ENCODE results near the gene BICRAL. TPM values are rescaled to one million over a fixed set of nuclear protein-coding genes. Genes with fewer than 3 reads are reported as not detected.

Gene BICRAL
- total and polyA plus RNA-seq, 4 donors = 1.7 to 6.8 (median 3.9) TPM

DNA sequence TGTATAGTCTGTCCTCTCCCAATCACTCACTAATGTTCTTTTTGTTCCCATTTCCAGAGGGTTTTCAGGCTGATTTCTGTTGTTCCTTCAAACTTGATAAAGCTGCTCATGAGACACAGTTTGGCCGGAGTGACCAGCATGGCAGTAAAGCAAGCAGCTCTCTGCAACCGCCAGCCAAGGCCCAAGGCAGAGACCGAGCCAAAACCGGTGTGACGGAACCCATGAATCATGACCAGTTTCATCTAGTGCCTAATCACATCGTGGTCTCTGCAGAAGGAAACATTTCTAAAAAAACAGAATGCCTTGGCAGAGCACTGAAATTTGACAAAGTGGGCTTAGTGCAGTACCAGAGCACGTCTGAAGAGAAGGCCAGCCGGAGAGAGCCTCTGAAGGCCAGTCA lies 82.8 kb downstream of the BICRAL start:
- no peaks in the 10 kb centered on the region for H3K9me3 ChIP-seq (ENCODE audit: control insufficient read depth in 4 of 4, low read length in 3 of 4)
- no peaks in the 10 kb centered on the region for H3K27me3 ChIP-seq (ENCODE audit: control insufficient read depth in 4 of 4, insufficient read depth in 4 of 4, low read length in 3 of 4)
- H3K4me3 ChIP-seq (ENCODE audit: low read depth in 1 of 3, low read length in 3 of 3) = no peak overlapping the region
- no peak overlapping the region for H3K9ac ChIP-seq (ENCODE audit: low read depth in 1 of 2, low read length in 2 of 2)
- peaks cover 7 to 54% (median 43%) of the 10 kb centered on the region in 4 donors for H3K36me3 ChIP-seq (ENCODE audit: control insufficient read depth in 4 of 4, insufficient read depth in 3 of 4, low read depth in 1 of 4, low read length in 3 of 4)
- H3K27ac ChIP-seq (ENCODE audit: low read depth in 1 of 2, low read length in 2 of 2) = no peak overlapping the region
- DNase-seq (ENCODE audit: low spot score) = no peak
- no peak for TF ChIP-seq RXRA (IDR thresholded peaks at IDR 0.05)
- TF ChIP-seq TAF1 (conservative IDR thresholded peaks at IDR 0.05) = no peak
- no peaks in the 10 kb centered on the region for H3K4me1 ChIP-seq (ENCODE audit: control insufficient read depth in 4 of 4, insufficient read depth in 4 of 4, low read length in 3 of 4)
- 94% methylated on average over 8 of the region's 8 CpGs for WGBS

DNA sequence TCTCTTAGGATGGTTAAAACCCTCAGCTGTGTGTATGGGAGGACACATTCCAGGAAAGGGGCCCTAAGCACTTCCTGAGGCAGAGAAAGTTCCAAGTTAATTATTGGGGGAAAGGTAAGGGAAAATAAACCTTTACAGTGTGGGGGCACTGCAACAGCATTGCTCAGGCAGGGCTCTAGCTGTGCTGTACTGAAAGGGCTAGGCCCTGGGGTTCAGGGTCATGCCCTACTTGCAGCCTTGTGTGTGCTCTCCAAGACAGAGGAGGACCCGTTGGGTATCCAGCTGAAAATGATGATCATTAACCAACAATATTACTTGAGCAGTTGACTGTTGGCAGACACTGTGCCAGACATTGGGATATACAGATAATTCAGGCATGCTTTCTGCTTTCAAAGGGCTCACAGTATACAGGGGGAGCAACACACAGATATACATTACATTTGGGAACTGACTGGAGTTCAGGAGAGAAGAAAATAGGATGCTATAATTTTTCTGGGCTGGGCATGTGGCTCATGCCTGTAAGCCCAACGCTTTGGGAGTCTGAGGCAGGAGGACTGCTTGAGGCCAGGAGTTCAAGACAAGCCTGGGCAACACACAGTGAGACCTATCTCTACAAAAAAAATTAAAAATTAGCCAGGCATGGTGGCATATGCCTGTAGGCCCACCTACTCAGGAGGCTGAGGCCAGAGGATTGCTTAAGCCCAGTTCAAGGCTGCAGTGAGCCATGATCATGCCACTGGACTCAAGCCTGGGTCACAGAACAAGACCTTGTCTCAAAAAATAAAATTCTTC lies 88.5 kb downstream of the BICRAL start:
- H3K4me3 ChIP-seq (ENCODE audit: low read depth in 1 of 3, low read length in 3 of 3) = no peak overlapping the region
- 68% methylated on average over 2 of the region's 2 CpGs for WGBS
- no peak overlapping the region for H3K27ac ChIP-seq (ENCODE audit: low read depth in 1 of 2, low read length in 2 of 2)
- TF ChIP-seq RAD21 (IDR thresholded peaks at IDR 0.05) = no peak
- no peak for TF ChIP-seq FOXA1 (IDR thresholded peaks at IDR 0.05)
- TF ChIP-seq TAF1 (conservative IDR thresholded peaks at IDR 0.05) = no peak
- no peaks in the 10 kb centered on the region for H3K27me3 ChIP-seq (ENCODE audit: control insufficient read depth in 4 of 4, insufficient read depth in 4 of 4, low read length in 3 of 4)
- H3K9me3 ChIP-seq (ENCODE audit: control insufficient read depth in 4 of 4, low read length in 3 of 4) = no peaks in the 10 kb centered on the region
- peaks cover 0 to 28% (median 11%) of the 10 kb centered on the region in 4 donors for H3K36me3 ChIP-seq (ENCODE audit: control insufficient read depth in 4 of 4, insufficient read depth in 3 of 4, low read depth in 1 of 4, low read length in 3 of 4)
- DNase-seq (ENCODE audit: low spot score) = no peak
- H3K9ac ChIP-seq (ENCODE audit: low read depth in 1 of 2, low read length in 2 of 2) = no peak overlapping the region
- no peaks in the 10 kb centered on the region for H3K4me1 ChIP-seq (ENCODE audit: control insufficient read depth in 4 of 4, insufficient read depth in 4 of 4, low read length in 3 of 4)

DNA sequence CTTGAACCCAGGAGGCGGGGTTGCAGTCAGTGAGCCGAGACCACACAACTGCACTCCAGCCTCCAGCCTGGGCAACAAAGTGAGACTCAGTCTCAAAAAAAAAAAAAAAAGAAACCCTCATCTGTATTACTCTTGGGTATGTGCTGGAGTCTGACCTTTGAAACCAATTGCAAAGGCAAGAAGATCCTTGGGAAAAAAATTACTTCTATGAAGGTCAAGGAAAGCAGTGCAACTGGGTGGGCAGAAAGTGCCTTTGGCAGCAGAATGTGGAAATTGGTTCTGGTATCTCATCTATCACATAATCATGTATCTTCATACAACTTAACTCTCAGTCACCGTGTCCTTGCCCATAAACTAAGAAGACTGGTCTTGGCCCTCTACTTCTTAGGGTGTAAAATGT lies 89.9 kb downstream of the BICRAL start:
- WGBS = 96% methylated on average over 3 of the region's 3 CpGs
- Histone ChIP-seq H3K27ac (ENCODE audit: low read depth in 1 of 2, low read length in 2 of 2) (no peak overlapping the region), H3K36me3 (ENCODE audit: control insufficient read depth in 4 of 4, insufficient read depth in 3 of 4, low read depth in 1 of 4, low read length in 3 of 4) (peaks cover 0 to 17% (median 4%) of the 10 kb centered on the region in 4 donors), H3K9ac (ENCODE audit: low read depth in 1 of 2, low read length in 2 of 2) (no peak overlapping the region), H3K4me3 (ENCODE audit: low read depth in 1 of 3, low read length in 3 of 3) (no peak overlapping the region), H3K9me3 (ENCODE audit: control insufficient read depth in 4 of 4, low read length in 3 of 4) (no peaks in the 10 kb centered on the region), H3K4me1 (ENCODE audit: control insufficient read depth in 4 of 4, insufficient read depth in 4 of 4, low read length in 3 of 4) (no peaks in the 10 kb centered on the region), H3K27me3 (ENCODE audit: control insufficient read depth in 4 of 4, insufficient read depth in 4 of 4, low read length in 3 of 4) (no peaks in the 10 kb centered on the region)
- no peak for TF ChIP-seq YY1 (IDR thresholded peaks at IDR 0.05)
- no peak for TF ChIP-seq GABPA (IDR thresholded peaks at IDR 0.05 in 1 of 2, conservative IDR thresholded peaks at IDR 0.05 in 1 of 2)
- TF ChIP-seq, protein P1, sequence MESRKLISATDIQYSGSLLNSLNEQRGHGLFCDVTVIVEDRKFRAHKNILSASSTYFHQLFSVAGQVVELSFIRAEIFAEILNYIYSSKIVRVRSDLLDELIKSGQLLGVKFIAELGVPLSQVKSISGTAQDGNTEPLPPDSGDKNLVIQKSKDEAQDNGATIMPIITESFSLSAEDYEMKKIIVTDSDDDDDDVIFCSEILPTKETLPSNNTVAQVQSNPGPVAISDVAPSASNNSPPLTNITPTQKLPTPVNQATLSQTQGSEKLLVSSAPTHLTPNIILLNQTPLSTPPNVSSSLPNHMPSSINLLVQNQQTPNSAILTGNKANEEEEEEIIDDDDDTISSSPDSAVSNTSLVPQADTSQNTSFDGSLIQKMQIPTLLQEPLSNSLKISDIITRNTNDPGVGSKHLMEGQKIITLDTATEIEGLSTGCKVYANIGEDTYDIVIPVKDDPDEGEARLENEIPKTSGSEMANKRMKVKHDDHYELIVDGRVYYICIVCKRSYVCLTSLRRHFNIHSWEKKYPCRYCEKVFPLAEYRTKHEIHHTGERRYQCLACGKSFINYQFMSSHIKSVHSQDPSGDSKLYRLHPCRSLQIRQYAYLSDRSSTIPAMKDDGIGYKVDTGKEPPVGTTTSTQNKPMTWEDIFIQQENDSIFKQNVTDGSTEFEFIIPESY (IDR thresholded peaks at IDR 0.05) = no peak
- no peak for TF ChIP-seq SP1 (IDR thresholded peaks at IDR 0.05)
- TF ChIP-seq EGR1 (IDR thresholded peaks at IDR 0.05; ENCODE audit: low read depth in 2 of 2) = no peak
- TF ChIP-seq FOXA1 (IDR thresholded peaks at IDR 0.05) = no peak
- no peak for TF ChIP-seq FOXA2 (IDR thresholded peaks at IDR 0.05)
- TF ChIP-seq, protein P2, sequence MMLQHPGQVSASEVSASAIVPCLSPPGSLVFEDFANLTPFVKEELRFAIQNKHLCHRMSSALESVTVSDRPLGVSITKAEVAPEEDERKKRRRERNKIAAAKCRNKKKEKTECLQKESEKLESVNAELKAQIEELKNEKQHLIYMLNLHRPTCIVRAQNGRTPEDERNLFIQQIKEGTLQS (IDR thresholded peaks at IDR 0.05) = no peak
- no peak for TF ChIP-seq NR2F2 (IDR thresholded peaks at IDR 0.05)
- TF ChIP-seq, protein P3, sequence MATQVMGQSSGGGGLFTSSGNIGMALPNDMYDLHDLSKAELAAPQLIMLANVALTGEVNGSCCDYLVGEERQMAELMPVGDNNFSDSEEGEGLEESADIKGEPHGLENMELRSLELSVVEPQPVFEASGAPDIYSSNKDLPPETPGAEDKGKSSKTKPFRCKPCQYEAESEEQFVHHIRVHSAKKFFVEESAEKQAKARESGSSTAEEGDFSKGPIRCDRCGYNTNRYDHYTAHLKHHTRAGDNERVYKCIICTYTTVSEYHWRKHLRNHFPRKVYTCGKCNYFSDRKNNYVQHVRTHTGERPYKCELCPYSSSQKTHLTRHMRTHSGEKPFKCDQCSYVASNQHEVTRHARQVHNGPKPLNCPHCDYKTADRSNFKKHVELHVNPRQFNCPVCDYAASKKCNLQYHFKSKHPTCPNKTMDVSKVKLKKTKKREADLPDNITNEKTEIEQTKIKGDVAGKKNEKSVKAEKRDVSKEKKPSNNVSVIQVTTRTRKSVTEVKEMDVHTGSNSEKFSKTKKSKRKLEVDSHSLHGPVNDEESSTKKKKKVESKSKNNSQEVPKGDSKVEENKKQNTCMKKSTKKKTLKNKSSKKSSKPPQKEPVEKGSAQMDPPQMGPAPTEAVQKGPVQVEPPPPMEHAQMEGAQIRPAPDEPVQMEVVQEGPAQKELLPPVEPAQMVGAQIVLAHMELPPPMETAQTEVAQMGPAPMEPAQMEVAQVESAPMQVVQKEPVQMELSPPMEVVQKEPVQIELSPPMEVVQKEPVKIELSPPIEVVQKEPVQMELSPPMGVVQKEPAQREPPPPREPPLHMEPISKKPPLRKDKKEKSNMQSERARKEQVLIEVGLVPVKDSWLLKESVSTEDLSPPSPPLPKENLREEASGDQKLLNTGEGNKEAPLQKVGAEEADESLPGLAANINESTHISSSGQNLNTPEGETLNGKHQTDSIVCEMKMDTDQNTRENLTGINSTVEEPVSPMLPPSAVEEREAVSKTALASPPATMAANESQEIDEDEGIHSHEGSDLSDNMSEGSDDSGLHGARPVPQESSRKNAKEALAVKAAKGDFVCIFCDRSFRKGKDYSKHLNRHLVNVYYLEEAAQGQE (IDR thresholded peaks at IDR 0.05) = no peak
- TF ChIP-seq, protein P4, sequence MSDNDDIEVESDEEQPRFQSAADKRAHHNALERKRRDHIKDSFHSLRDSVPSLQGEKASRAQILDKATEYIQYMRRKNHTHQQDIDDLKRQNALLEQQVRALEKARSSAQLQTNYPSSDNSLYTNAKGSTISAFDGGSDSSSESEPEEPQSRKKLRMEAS (IDR thresholded peaks at IDR 0.05) = no peak
- DNase-seq (ENCODE audit: low spot score) = no peak
